Measurements from ENCODE around the gene PRKAG1.

DNA sequence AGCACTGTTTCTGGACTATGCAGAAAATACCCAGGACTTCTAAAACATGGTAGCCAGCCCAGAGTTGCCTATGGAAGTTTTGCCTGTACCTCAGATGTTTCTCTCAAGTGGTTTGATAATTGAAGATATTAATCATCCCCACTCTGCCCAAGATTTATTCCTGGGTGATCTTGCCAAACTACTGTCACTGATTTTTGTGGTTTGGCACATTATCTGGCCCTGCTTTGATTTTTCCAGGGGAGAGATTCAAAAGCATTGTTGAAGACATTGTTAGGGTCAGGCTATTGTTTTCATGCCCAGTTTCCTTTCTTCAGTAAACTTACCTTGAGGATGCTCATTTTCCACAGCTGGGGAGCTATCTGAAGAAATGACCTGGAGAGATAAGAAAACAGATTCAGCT is 5.8 kb downstream of the PRKAG1 start:
- TF ChIP-seq, protein P1, sequence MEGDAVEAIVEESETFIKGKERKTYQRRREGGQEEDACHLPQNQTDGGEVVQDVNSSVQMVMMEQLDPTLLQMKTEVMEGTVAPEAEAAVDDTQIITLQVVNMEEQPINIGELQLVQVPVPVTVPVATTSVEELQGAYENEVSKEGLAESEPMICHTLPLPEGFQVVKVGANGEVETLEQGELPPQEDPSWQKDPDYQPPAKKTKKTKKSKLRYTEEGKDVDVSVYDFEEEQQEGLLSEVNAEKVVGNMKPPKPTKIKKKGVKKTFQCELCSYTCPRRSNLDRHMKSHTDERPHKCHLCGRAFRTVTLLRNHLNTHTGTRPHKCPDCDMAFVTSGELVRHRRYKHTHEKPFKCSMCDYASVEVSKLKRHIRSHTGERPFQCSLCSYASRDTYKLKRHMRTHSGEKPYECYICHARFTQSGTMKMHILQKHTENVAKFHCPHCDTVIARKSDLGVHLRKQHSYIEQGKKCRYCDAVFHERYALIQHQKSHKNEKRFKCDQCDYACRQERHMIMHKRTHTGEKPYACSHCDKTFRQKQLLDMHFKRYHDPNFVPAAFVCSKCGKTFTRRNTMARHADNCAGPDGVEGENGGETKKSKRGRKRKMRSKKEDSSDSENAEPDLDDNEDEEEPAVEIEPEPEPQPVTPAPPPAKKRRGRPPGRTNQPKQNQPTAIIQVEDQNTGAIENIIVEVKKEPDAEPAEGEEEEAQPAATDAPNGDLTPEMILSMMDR (IDR thresholded peaks at IDR 0.05; ENCODE audit: low read length), result no peak
- no peak for TF ChIP-seq EZH2phosphoT487 (IDR thresholded peaks at IDR 0.05; ENCODE audit: low read length)
- TF ChIP-seq EZH2 (optimal IDR thresholded peaks at IDR 0.05; ENCODE audit: low read depth, low read length), result no peak
